ENCODE measurements around the gene TAF3. TPM values are rescaled to one million over a fixed set of nuclear protein-coding genes. Genes with fewer than 3 reads are reported as not detected.

TAF3 gene
- total RNA-seq, 1 donor from 2014 or later: 2.5 TPM

GRCh38 chr10:8057636-8058273 is 239.4 kb downstream of the TAF3 start:
- DNase-seq (ENCODE audit: low read depth): no peak

GRCh38 chr10:8058274-8059111 is 240.2 kb downstream of the TAF3 start:
- no peak for DNase-seq (ENCODE audit: low read depth)

- no peak for DNase-seq (ENCODE audit: low read depth)
These were observed 241.1 kb downstream of the TAF3 start for GRCh38 chr10:8059191-8059936.

- DNase-seq (ENCODE audit: low read depth): peak; percentile 15
These were observed 241.9 kb downstream of the TAF3 start for GRCh38 chr10:8060010-8060703.

GRCh38 chr10:8060704-8061121 is 242.4 kb downstream of the TAF3 start:
- DNase-seq (ENCODE audit: low read depth): no peak

- no peak for DNase-seq (ENCODE audit: low read depth)
These were observed 243.2 kb downstream of the TAF3 start for GRCh38 chr10:8061274-8062211.

- no peak for DNase-seq (ENCODE audit: low read depth)
These were observed 245.0 kb downstream of the TAF3 start for GRCh38 chr10:8063128-8063908.

GRCh38 chr10:8063935-8064334 is 245.6 kb downstream of the TAF3 start:
- no peak for DNase-seq (ENCODE audit: low read depth)

- DNase-seq (ENCODE audit: low read depth): no peak
These were observed 246.1 kb downstream of the TAF3 start for GRCh38 chr10:8064436-8064835.

GRCh38 chr10:8065651-8066050 is 247.3 kb downstream of the TAF3 start:
- peak; percentile 58 for DNase-seq (ENCODE audit: low read depth)

- DNase-seq (ENCODE audit: low read depth): no peak
These were observed 247.8 kb downstream of the TAF3 start for GRCh38 chr10:8066124-8066523.

Other genes with a start within 250 kb of the TAF3 start
- 0.52 and 11.1 TPM in 2 replicates for gene ITIH5, start 151.5 kb upstream of the TAF3 start, total RNA-seq
- gene ITIH2, start 115.2 kb upstream of the TAF3 start, total RNA-seq: 0.10 and 1.2 TPM in 2 replicates
- 7.1 and 7.6 TPM in 2 replicates for gene KIN, start 30.5 kb upstream of the TAF3 start, total RNA-seq
- 410 and 438 TPM in 2 replicates for gene ATP5F1C, start 30.3 kb upstream of the TAF3 start, total RNA-seq
- gene GATA3, start 236.2 kb downstream of the TAF3 start, total RNA-seq: 0.52 and 3.9 TPM in 2 replicates

All from renal cortical epithelial cell (primary cell).